Anterior cingulate cortex (tissue), 58 donors: ENCODE results near the gene FRRS1.

ENCODE experiments used
- DNase-seq, 58 donors: peaks; one replicate each; lab custom pipeline; 2025; lab: John Stamatoyannopoulos, UW

The FRRS1 gene

DNA sequence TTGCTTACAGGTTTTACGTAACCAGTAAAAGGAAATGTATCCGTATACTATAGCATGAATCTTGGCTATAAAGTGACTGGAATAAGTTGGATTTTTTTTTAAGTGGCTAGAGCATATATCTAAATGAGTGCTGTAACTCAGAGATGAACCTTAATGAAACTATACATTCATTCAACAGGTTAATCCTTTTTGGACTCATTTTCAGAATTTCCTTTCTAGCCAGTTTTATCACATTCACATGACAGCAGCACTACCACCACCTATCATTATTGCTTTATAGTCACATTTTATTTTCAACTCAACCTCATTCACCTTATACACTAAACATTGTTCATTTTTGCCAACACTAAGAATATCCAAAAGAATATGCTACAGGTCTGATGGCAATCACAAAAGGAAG lies 30.6 kb downstream of the FRRS1 start:
- no peak for DNase-seq

DNA sequence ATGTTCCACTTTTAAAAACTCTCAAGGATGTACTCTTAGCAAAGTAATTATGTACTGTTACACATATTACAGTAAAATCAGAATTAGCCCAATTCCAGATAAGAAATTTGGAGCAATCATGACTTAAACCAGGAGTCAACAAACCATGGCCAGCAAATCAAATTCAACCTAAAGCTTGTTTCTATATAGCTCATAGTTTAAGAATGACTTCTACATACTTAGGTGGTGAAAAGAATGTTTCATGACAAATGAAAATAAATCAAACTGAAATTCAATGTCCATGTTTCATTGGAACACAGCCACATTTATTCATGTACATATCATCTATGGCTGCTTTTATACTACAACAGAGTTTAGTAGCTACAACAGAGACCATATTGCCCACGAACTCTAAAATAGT lies 35.1 kb downstream of the FRRS1 start:
- DNase-seq: no peak

DNA sequence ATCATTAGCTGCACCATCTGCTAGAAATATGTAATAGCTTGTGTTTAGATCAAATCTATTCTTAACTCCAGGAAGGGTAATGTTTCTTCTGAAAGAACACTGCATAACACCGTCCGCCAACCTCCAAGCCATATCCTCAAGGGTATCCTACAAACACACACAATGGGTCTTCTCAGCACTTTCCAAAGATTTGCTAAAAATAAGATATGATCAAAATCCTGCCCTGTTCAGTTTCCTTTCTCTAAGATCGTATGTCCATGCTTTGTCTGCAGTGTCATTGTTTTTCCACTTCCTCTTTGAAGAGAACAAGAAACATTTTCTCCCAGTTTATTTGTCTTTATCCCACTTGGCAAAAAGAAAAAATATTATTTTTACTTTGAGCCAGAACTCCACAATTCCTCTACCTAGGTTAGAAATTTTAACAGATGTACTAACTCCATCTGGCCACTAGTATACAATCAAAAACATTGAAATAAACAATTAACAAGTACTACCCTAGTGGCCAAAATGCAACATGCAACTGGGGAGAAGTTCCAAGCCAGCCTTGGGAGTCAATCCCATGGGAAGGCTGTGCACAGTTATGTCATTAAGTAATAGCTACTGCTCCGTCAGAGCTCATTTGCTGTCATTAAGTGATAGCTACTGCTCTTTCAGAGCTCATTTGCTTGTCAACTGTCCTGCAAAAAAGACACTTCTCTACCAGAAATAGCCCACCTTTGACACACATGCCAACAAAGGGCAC lies 37.8 kb downstream of the FRRS1 start:
- no peak for DNase-seq

DNA sequence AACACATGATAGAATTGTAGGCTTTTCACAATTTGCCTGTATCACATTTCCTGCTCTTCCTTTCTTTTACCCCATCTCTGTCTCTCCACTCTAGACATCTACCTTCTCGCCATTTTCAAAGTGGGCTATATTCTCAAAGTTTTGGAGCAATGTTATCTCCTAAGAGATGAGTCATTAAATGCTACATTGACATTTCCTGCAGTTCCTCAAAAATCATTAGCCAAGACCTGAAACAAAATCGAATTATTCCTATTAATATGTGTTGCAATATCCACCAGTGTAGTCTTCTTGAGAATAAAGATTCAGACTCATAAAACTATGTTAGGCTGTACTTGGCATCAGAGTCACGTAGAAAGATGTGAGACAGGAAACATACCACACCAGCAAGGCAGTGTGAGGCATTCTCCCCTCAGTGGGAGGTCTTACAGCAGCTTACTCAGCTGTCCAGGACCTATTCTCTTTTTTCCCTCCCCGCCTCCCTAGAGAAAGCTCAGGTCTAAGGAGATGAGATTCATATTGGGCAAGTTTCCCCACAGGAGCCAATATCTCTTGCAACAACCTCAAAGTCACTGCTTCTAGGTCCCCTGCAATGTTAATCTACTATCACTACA lies 38.8 kb downstream of the FRRS1 start:
- no peak for DNase-seq

DNA sequence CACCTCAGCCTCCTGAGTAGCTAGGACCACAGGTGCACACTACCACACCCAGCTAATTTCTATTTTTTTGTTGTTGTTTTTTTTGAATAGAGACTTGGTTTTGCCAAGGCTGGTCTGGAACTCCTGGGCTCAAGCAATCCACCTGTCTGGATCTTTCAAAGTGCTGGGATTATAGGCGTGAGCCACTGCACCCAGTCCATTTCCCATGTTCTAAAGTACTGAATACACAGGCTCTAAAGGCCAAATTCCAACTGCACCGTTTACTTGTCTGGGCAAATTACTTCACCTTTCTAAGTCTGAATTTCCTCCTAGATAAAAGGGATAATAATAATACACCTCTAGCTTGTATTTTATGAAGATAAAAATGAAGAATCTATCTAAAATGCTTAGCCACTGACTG lies 39.6 kb downstream of the FRRS1 start:
- DNase-seq: no peak

DNA sequence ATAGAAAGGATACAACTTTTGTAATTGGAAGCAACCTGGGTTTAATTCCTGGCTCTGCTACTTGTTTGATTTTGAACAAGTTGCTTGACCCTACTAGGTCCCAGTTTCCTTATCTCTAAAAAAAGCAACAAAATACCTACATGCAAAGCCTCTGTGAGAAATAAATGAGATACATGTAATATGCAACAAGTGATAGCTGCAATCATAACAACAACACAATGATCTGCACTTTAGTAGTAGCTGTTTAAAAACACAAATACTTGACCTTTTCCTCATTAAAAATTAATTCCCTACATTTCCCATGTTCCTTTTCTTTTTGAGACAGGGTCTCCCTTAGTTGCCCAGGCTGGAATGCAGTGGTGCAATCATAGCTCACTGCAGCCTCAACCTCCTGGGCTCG lies 40.0 kb downstream of the FRRS1 start:
- DNase-seq: no peak

DNA sequence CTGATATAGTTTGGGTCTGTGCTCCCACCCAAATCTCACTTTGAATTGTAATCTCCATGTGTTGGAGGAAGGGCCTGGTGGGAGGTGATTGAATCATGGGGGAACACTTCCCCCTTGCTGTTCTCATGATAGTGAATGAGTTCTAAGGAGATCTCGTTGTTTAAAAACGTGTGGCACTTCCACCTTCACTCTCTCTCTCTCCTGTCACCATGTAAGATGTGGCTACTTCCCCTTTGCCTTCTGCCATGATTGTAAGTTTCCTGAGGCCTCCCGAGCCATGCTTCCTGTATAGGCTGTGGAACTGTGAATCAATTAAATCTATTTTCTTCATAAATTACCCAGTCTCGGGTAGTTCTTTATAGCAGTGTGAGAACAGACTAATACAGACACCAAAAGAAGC lies 40.4 kb downstream of the FRRS1 start:
- DNase-seq: no peak

DNA sequence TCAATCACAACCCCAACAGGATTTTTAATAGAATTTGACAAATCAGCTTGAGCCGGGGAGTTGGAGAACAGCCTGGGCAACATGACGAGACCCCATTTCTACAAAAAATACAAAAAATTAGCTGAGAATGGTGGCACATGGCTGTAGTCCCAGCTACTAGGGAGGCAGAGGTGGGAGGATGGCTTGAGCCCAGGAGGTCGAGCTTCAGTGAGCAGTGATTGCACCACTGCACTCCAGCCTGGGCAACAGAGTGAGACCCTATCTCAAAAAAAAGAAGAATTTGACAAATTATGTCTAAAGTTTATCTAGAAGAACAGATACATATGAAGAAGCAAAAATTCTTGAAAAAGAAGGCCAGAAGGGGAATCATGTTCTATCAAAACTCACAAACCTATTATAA lies 43.2 kb downstream of the FRRS1 start:
- DNase-seq: no peak

DNA sequence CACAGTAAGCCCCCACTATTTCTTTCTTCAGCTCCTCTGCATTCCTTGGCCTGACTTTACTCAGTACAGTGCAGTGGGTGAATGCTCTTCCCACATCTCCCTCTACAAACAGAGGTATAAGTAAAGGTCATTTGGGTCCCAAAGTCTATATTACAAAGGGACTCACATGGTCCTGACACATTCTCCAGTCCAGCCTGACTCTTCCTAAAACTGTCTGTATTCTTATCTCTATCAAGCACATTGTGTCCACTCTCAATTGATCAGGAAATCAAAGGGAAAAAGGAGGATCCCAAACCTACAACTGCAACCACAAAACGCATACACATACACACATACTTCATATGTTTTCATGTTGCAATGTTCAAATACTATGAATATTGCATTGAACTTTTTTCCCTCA lies 49.4 kb downstream of the FRRS1 start:
- DNase-seq: no peak

DNA sequence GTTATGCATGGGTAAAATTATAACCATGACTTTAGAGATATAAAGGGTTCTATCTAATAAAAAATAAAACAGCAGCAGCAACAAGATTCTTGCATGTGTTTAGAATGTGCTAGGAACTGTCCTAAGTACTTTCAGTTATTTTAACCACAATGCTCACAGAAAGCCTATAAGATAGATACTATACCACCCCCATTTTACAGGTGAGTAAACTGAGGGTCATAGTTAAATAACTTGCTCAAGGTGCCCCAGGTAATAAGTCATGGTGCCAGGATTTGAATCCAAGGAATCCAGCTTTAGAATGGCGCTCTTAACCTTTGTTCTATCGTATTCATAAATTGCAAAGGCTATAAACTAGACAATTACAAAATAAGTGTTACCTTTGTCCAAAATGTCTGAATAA lies 53.4 kb downstream of the FRRS1 start:
- no peak for DNase-seq

DNA sequence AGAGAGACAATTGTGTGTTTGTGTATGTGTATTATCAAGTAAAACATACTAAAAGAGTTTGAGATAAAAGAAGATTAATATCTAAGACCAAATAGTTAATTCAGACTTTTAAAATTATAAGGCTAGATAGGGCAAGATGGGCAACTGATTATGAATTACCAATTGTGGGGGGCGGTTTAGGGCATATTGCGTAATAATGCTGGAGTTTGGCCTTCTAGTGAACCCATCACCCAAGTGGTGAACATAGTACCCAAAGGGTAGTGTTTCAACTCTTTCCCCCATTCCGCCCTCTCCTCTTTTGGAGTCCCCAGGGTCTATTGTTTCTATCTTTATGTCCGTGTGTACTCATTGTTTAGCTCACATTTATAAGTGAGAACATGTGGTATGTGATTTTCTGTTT lies 55.4 kb downstream of the FRRS1 start:
- DNase-seq: no peak

DNA sequence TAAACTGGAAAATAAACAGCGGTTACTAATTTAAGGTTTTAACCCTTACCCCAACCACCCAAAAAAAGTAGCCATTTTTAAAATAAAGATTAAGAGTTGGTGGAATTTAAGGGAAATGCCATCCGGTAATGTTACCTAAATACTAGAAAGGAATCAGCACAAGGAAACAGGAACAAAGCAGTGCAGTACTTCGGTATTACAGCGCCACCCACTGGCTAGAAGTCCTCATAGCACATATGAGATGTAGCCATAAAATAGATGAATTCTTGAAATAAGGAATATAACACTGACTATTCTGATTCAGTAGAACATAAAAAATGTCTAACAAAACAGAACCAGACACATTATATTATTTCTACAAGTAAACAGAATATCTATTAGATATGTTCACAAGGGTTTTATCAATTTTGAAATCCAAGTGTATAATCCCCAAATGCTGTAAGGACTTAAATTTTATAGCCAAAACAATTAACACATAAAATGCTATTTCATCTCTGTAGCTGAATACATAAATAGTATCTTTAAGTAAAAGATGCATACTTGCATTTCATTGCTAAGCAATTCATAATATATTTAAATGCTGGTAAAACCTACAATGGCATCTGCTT lies 58.8 kb downstream of the FRRS1 start:
- peak in 50 of 58 donors; percentile 1 to 83 (median 28) for DNase-seq

DNA sequence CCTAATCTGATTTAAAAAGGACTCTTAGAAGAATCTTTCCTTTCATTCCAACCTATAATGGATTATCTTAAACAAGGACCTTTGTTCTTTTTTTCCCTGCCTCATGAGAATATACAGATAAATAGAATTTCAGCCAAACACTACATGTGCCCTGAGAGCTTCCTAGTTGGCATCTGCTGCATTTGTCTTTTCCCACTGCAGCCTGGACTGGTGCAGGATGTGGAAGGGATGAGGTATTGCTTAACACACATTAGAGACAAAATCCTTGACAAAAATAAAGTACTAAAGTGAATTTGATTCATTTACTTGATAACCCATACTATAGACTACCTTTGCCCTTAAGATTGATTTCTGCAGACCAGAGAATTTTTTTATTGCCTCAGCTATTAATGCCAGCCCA lies 61.0 kb downstream of the FRRS1 start:
- no peak for DNase-seq

DNA sequence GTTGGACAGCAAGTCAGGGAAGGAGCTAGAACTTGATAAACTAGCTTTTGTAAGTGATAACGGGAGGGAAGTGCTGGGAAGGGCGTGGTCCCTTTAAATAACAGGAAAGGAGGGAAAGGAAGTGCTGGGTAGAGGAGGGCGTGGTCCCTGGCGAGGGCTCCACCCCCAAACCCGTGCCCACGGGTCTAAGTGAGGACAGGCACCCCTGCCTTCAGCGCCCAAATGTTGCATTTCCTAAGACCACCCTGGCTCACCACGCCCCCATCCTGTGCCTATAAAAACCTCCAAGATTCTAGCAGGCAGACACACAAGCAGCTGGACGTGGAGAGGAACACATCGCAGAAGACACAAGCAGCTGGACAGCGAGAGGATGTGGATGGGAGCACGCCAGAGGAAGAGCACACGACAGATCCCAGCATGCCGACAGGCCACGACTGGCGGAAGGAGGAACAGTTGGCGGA lies 62.0 kb downstream of the FRRS1 start:
- no peak for DNase-seq

DNA sequence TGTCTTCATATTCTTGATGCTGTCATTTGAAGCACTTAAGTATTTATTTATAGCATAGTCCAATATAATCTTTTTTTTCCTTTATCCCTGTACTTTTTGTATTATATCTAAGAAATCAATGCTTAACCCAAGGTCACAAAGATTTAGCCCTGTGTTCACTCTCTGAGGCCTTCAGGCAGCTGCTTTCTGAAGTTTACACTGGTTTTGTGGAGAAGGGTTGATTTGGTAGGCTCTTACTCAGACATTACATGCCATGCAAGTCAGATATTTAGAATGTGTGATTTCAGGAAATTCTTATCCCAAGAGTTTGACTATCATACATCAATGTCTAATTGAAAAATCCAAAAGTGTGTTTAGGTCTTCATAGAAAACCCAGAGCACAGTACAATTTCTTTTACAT lies 64.2 kb downstream of the FRRS1 start:
- DNase-seq: no peak

DNA sequence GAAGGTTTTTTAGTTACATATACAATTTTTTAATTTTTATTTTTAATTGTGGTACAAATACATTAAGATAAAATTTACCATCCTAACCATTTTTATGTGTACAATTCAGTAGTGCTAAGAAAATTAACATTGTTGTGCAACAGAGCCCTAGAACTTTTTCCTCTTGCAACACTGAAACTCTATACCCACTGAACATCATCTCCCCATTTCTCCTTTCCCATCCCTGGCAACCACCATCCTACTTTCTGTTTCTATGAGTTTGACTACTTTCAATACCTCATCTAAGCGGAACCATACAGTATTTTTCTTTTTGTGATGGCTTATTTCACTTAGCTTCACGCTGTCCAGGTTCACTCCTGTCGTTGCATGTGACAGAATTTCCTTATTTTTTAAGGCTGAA lies 66.4 kb downstream of the FRRS1 start:
- no peak for DNase-seq

DNA sequence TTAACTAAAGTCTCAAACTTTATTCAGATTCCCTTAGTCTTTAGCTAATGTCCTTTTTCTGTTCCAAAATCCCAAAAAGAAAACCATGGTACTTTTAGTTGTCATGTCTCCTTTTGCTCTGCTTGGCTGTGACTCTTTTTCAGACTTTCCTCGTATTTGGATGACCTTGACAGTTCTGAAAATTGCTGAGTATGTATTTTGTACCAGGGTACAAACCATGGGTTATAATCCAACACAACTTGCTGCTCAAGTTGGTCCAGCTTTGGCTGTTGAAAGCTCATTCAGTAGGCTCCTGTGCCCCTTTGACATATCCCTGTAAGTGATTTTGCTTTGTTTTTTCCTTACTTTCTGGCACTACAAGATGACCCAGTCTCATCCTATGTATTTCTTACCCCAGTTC lies 68.9 kb downstream of the FRRS1 start:
- no peak for DNase-seq

DNA sequence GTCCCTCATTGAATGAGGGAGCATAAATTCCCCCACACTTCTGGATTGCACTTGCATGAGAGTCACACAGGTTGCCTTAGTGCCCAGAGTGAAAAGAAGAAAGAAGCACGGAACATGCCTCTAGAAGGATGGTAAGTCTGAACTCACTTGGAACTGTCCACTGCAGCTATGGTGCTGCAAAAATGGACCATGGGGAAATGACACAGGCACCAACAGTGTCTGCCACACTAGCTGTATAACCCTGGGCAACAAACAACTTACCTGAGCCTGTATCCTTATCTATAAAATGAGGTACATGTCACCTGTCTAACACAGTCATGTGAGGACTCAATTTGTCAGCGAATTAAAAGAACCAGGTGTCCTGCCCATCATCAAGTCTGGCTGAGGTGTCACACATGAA lies 69.8 kb downstream of the FRRS1 start:
- DNase-seq: no peak

DNA sequence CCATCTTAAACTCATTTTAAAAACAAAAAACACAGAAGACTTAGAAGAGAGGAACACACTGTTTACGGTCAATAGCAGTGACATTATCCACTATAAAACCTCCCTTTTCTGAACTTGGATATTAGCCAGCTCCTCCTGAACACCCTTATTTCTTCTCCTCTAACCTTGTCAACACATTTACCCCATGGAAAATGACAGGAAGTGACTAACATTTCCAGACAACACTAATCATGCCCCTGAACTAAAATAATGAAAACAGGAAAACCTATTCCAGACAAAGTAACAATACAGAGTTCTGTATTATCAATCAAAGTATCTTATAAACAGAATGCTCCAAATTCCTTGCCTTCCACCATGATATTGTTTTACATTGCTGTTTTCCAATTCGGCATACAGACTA lies 75.3 kb downstream of the FRRS1 start:
- no peak for DNase-seq

DNA sequence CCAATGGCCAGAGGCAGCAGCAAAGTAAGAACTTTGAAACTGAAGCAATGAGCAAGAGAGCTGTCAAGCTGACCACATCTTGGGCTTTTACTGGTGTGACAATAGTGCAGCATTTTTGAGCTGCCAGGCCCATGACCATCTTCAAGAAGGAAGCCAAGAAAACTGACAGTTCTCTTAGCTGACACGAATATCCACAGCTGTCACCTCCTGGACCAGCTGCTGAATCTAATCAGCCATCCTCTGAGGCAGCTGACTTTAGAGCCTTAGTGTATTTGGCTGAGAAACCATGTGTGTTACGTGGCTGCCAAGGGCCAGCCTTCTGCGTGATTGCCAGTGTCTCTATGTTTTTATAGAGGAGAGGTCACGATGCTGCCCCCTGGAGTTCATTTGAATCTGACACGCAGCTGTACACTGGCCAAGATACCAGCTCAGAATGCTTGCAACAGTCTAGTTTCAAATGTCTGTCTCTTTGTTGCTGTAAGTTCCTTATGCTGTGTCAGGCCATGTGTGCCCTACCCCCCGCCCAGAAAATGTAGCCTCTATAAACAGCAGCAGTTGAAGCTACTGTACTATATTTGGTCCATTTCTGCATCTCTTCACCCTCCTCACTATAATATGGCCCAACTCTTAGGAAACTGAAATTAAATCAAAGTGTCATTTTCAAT lies 80.8 kb downstream of the FRRS1 start:
- DNase-seq: peak in 36 of 58 donors; percentile 3 to 59 (median 22)

DNA sequence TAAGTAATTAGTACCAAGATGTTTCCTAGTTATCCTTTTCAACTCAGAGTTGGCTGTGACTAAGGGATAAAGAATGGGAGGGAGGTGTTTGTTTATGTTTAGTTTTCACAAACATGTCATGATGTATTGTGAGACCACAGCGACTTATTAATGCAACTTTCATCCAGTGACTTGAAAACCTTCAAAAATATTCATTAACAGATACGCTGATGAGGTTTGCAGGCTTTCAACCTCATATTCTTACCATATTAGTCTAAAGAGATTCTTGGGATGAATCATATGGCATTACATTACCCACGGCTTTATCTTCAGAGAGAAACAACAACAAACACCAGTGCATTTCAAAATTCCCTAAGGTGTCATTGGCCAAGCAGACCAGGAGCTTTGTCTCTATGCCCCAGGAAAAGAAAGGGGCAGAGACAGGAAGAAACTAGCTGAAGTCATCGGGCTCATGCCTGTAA lies 84.1 kb downstream of the FRRS1 start:
- DNase-seq: no peak
